ENCODE measurements around the gene GLI3. TPM values are rescaled to one million over a fixed set of nuclear protein-coding genes. Genes with fewer than 3 reads are reported as not detected.

GLI3 gene
- total RNA-seq, 2 experiments from 2014 or later, result 0.28 to 0.36 TPM

- no peak overlapping the region for H3K27ac Mint-ChIP-seq
- DNase-seq (no peak), ATAC-seq (ENCODE audit: poor library complexity) (no peak)
- no peaks in the 10 kb centered on the region for H3K36me3 Mint-ChIP-seq (ENCODE audit: low read depth)
- intact Hi-C loops (cut with DNase I, micrococcal nuclease), result no loop called here
- H3K27me3 Mint-ChIP-seq, result peaks cover 4% of the 10 kb centered on the region
- no peak for TF ChIP-seq CTCF (IDR thresholded peaks at IDR 0.05)
- Histone ChIP-seq H3K4me1 (ENCODE audit: insufficient read depth, low read length) (no peaks in the 10 kb centered on the region), H3K4me3 (ENCODE audit: low read length) (no peak overlapping the region), H3K36me3 (ENCODE audit: insufficient read depth, low read length) (no peaks in the 10 kb centered on the region), H3K9me3 (ENCODE audit: control insufficient read depth in 1 of 2, insufficient read depth in 1 of 2, low read length in 2 of 2) (no peaks in the 10 kb centered on the region), H3K27me3 (ENCODE audit: control insufficient read depth in 1 of 2, insufficient read depth in 2 of 2, low read length in 2 of 2) (peaks cover 0 to 2% of the 10 kb centered on the region in 2 experiments), H3K27ac (ENCODE audit: low read depth in 1 of 2, low read length in 2 of 2) (no peak overlapping the region)
- no peaks in the 10 kb centered on the region for H3K4me1 Mint-ChIP-seq (ENCODE audit: low read depth)
- H3K9me3 Mint-ChIP-seq, result no peaks in the 10 kb centered on the region
- no peak overlapping the region for H3K4me3 Mint-ChIP-seq
- POLR2A ChIA-PET, result no interaction called here
- CTCF ChIA-PET, result no interaction called here
Observed at GRCh38 chr7:42103020-42103419, 134.0 kb downstream of the GLI3 start.

- no peak overlapping the region for H3K27ac Mint-ChIP-seq
- no peak for DNase-seq
- no peaks in the 10 kb centered on the region for H3K9me3 Mint-ChIP-seq
- intact Hi-C loops (cut with DNase I, micrococcal nuclease), result no loop called here
- no peak for ATAC-seq (ENCODE audit: poor library complexity)
- ChIA-PET POLR2A (no interaction called here), CTCF (no interaction called here)
- Histone ChIP-seq H3K27me3 (ENCODE audit: control insufficient read depth in 1 of 2, insufficient read depth in 2 of 2, low read length in 2 of 2) (peaks cover 0 to 2% of the 10 kb centered on the region in 2 experiments), H3K4me3 (ENCODE audit: low read length) (no peak overlapping the region), H3K4me1 (ENCODE audit: insufficient read depth, low read length) (no peaks in the 10 kb centered on the region), H3K9me3 (ENCODE audit: control insufficient read depth in 1 of 2, insufficient read depth in 1 of 2, low read length in 2 of 2) (no peaks in the 10 kb centered on the region), H3K36me3 (ENCODE audit: insufficient read depth, low read length) (no peaks in the 10 kb centered on the region), H3K27ac (ENCODE audit: low read depth in 1 of 2, low read length in 2 of 2) (no peak overlapping the region)
- no peaks in the 10 kb centered on the region for H3K36me3 Mint-ChIP-seq (ENCODE audit: low read depth)
- peaks cover 4% of the 10 kb centered on the region for H3K27me3 Mint-ChIP-seq
- no peaks in the 10 kb centered on the region for H3K4me1 Mint-ChIP-seq (ENCODE audit: low read depth)
- H3K4me3 Mint-ChIP-seq, result no peak overlapping the region
- TF ChIP-seq CTCF (IDR thresholded peaks at IDR 0.05), result no peak
Observed at GRCh38 chr7:42102301-42102700, 134.7 kb downstream of the GLI3 start.

- Histone ChIP-seq H3K27me3 (ENCODE audit: control insufficient read depth in 1 of 2, insufficient read depth in 2 of 2, low read length in 2 of 2) (peaks cover 0 to 2% of the 10 kb centered on the region in 2 experiments), H3K36me3 (ENCODE audit: insufficient read depth, low read length) (no peaks in the 10 kb centered on the region), H3K9me3 (ENCODE audit: control insufficient read depth in 1 of 2, insufficient read depth in 1 of 2, low read length in 2 of 2) (no peaks in the 10 kb centered on the region), H3K27ac (ENCODE audit: low read depth in 1 of 2, low read length in 2 of 2) (no peak overlapping the region), H3K4me3 (ENCODE audit: low read length) (no peak overlapping the region), H3K4me1 (ENCODE audit: insufficient read depth, low read length) (no peaks in the 10 kb centered on the region)
- no peaks in the 10 kb centered on the region for H3K4me1 Mint-ChIP-seq (ENCODE audit: low read depth)
- DNase-seq (no peak), ATAC-seq (ENCODE audit: poor library complexity) (no peak)
- CTCF ChIA-PET, result no interaction called here
- H3K36me3 Mint-ChIP-seq (ENCODE audit: low read depth), result no peaks in the 10 kb centered on the region
- POLR2A ChIA-PET, result no interaction called here
- TF ChIP-seq CTCF (IDR thresholded peaks at IDR 0.05), result no peak
- no peaks in the 10 kb centered on the region for H3K9me3 Mint-ChIP-seq
- no peak overlapping the region for H3K27ac Mint-ChIP-seq
- H3K4me3 Mint-ChIP-seq, result no peak overlapping the region
- intact Hi-C loops (cut with DNase I, micrococcal nuclease), result no loop called here
- H3K27me3 Mint-ChIP-seq, result peaks cover 4% of the 10 kb centered on the region
Observed at GRCh38 chr7:42100156-42100508, 136.9 kb downstream of the GLI3 start.
